K562 (cell line): ENCODE measurements around the gene UBAC2. TPM values are rescaled to one million over a fixed set of nuclear protein-coding genes. Genes with fewer than 3 reads are reported as not detected.

Experiments
- ATAC-seq: fragments of 200-7000 bp; cut with Tn5 transposase; 3 replicates; pipeline ENCODE4 v1.9.1; 2020; ENCODE audit warnings: moderate library complexity
- BruUV-seq: library from RNA; stranded (reverse); fragments of 400-500 nt; replicated peaks from 2 replicates; lab custom pipeline; 2021; lab: Mats Ljungman, UMichigan
- CTCF ChIA-PET: fragments of 300-600 bp; formaldehyde crosslinking; extraction: SDS; loops from one replicate; lab custom pipeline; 2021; ENCODE audit warnings: low intra/inter-chr PET ratio; lab: Yijun Ruan, JAX
- POLR2A ChIA-PET: fragments of 300-600, 350-650 bp; sonication (Branson Sonifier 250); formaldehyde crosslinking; extraction: SDS; loops from one replicate; lab custom pipeline; 2021; ENCODE audit warnings: antibody characterized with exemption, inconsistent platforms; lab: Yijun Ruan, JAX
- DNase-seq, 4 experiments: peaks; one replicate each; pipeline versions ENCODE4 v3.0.0 to v3.0.0-alpha.2; 2011 to 2018; ENCODE audit warnings: low spot score in 3 of 4, mixed read lengths in 3 of 4; ENCODE audit errors: extremely low read depth in 1 of 4
- FAIRE-seq: peaks from 2 replicates; lab custom pipeline; 2011; peaks lifted over from hg19 to GRCh38; lab: Jason Lieb, UNC
- H2AFZ ChIP-seq: 2 replicates; pipeline ENCODE4 v1.6.0; 2011; ENCODE audit warnings: low read depth, low read length, control low read depth, inconsistent platforms
- H3K27ac ChIP-seq: fragments of 200-600 bp; 3 replicates; pipeline ENCODE4 v1.8.0; 2011; ENCODE audit warnings: low read depth, mild to moderate bottlenecking, control low read depth, inconsistent platforms, low read length, moderate library complexity, mixed read lengths; ENCODE audit errors: extremely low read depth
- H3K27me3 ChIP-seq, 2 experiments: fragments of 300-600 bp in 1 of 2; 2 replicates in 1 of 2; 3 replicates in 1 of 2; pipeline versions ENCODE4 v1.6.0 to v1.8.0; 2011; ENCODE audit warnings: inconsistent platforms in 2 of 2, low read length in 2 of 2, mild to moderate bottlenecking in 1 of 2, mixed read lengths in 1 of 2, moderate library complexity in 1 of 2; ENCODE audit not compliant: control insufficient read depth in 2 of 2, insufficient read depth in 2 of 2
- H3K36me3 ChIP-seq: fragments of 300-600 bp; 3 replicates; pipeline ENCODE4 v1.8.0; 2011; ENCODE audit warnings: mild to moderate bottlenecking, low read length, inconsistent platforms; ENCODE audit not compliant: control insufficient read depth, insufficient read depth
- H3K4me1 ChIP-seq, 2 experiments: fragments of 200-600 bp in 1 of 2; replicated peaks in 1 of 2; 2 replicates in 1 of 2; 3 replicates in 1 of 2; pipeline versions ENCODE4 v1.5.1 to v1.8.0; 2011; ENCODE audit warnings: inconsistent platforms in 2 of 2, low read length in 2 of 2, mild to moderate bottlenecking in 1 of 2, mixed read lengths in 1 of 2, moderate library complexity in 1 of 2; ENCODE audit not compliant: control insufficient read depth in 2 of 2, insufficient read depth in 2 of 2
- H3K4me2 ChIP-seq: 2 replicates; pipeline ENCODE4 v1.6.1; 2011; ENCODE audit warnings: low read length, control low read depth, inconsistent platforms, mixed read lengths; ENCODE audit not compliant: insufficient read depth
- H3K4me3 ChIP-seq: fragments of 200-600 bp; sonication (generic), shearing (Covaris generic); 2 replicates; pipeline ENCODE4 v1.5.1; 2016; ENCODE audit warnings: control low read depth, inconsistent platforms
- H3K79me2 ChIP-seq: fragments of 200-600 bp; 3 replicates; pipeline ENCODE4 v1.8.0; 2011; ENCODE audit warnings: low read length, inconsistent platforms; ENCODE audit not compliant: control insufficient read depth, insufficient read depth
- H3K9ac ChIP-seq, 2 experiments: 2 replicates each; pipeline versions ENCODE4 v1.6.0 to v1.6.1; 2011; ENCODE audit warnings: low read depth in 2 of 2, low read length in 2 of 2, control low read depth in 1 of 2, inconsistent platforms in 1 of 2, mild to moderate bottlenecking in 1 of 2, mixed read lengths in 1 of 2; ENCODE audit not compliant: insufficient read depth in 1 of 2
- H3K9me1 ChIP-seq: one replicate; pipeline ENCODE4 v1.6.0; 2011; ENCODE audit warnings: inconsistent platforms, mild to moderate bottlenecking, low read length, moderate library complexity; ENCODE audit not compliant: control insufficient read depth, insufficient read depth
- H3K9me3 ChIP-seq: replicated peaks from 2 replicates; pipeline ENCODE4 v1.5.1; 2011; ENCODE audit warnings: low read depth, low read length, inconsistent platforms; ENCODE audit not compliant: control insufficient read depth, insufficient read depth
- H4K20me1 ChIP-seq: replicated peaks from 2 replicates; pipeline ENCODE4 v1.6.1; 2011; ENCODE audit warnings: low read length, inconsistent platforms, mixed read lengths; ENCODE audit not compliant: control insufficient read depth, insufficient read depth
- CHD1 ChIP-seq: fragments of 200-600 bp; sonication (generic); IDR thresholded peaks from one replicate; pipeline ENCODE4 v1.6.1; 2012; ENCODE audit warnings: mild to moderate bottlenecking, moderate library complexity, low read length, inconsistent platforms
- E2F4 ChIP-seq: sonication (generic); formaldehyde crosslinking; IDR thresholded peaks from 2 replicates; pipeline ENCODE4 v1.8.0; 2022; ENCODE audit warnings: mild to moderate bottlenecking, low read depth, missing genetic modification reagents
- EHMT2 ChIP-seq: fragments of 450-650 bp; IDR thresholded peaks from 2 replicates; pipeline ENCODE4 v1.6.1; 2018; ENCODE audit warnings: antibody characterized with exemption
- ELK3 ChIP-seq: fragments of 450-650 bp; formaldehyde crosslinking; IDR thresholded peaks from 2 replicates; pipeline ENCODE4 v1.4.0; 2020; ENCODE audit warnings: mild to moderate bottlenecking
- GTF3C2 ChIP-seq: IDR thresholded peaks from 3 replicates; pipeline ENCODE4 v1.6.1; 2011; ENCODE audit warnings: borderline replicate concordance, mild to moderate bottlenecking, moderate library complexity; ENCODE audit not compliant: insufficient read length; ENCODE audit errors: extremely low read depth
- HCFC1 ChIP-seq: IDR thresholded peaks from 2 replicates; pipeline ENCODE4 v1.6.1; 2012; ENCODE audit warnings: low read depth, low read length, improper control_type of control experiment
- HDAC2 ChIP-seq: fragments of 450-650 bp; IDR thresholded peaks from 2 replicates; pipeline ENCODE4 v1.6.1; 2016; ENCODE audit warnings: mild to moderate bottlenecking
- ID3 ChIP-seq, 2 experiments: fragments of 250-450 bp in 1 of 2; fragments of 450-650 bp in 1 of 2; sonication (Bioruptor Pico) in 1 of 2; IDR thresholded peaks; 2 replicates each; pipeline versions ENCODE4 v1.6.1 to v1.8.0; 2016 to 2021; ENCODE audit warnings: mild to moderate bottlenecking in 2 of 2, moderate library complexity in 2 of 2, missing compliant biosample characterization in 1 of 2, missing genetic modification characterization in 1 of 2
- KLF10 ChIP-seq: fragments of 250-450 bp; sonication (Bioruptor Pico); IDR thresholded peaks from 2 replicates; pipeline ENCODE4 v1.6.1; 2021; ENCODE audit warnings: matching md5 sums
- L3MBTL2 ChIP-seq: fragments of 450-650 bp; IDR thresholded peaks from 2 replicates; pipeline ENCODE4 v1.6.1; 2016; ENCODE audit warnings: mild to moderate bottlenecking, moderate library complexity
- MTA1 ChIP-seq: fragments of 450-650 bp; IDR thresholded peaks from 2 replicates; pipeline ENCODE4 v1.6.1; 2017; ENCODE audit warnings: borderline replicate concordance
- NFIX ChIP-seq: fragments of 250-450 bp; sonication (Bioruptor Pico); IDR thresholded peaks from 2 replicates; pipeline ENCODE4 v1.4.0; 2020; ENCODE audit warnings: low read depth, mild to moderate bottlenecking, moderate library complexity
- ZZZ3 ChIP-seq: fragments of 450-650 bp; IDR thresholded peaks from 2 replicates; pipeline ENCODE4 v1.6.1; 2016; ENCODE audit warnings: antibody characterized with exemption, mild to moderate bottlenecking, moderate library complexity
- WGBS: fragments of 100-300 bp; shearing (Covaris generic); methylation state at CpG from one replicate; pipeline ENCODE4 v1.1.6; 2016; ENCODE audit warnings: low coverage, mixed read lengths; ENCODE audit not compliant: insufficient coverage; ENCODE audit errors: missing lambda C conversion rate; 5-methylcytosine and 5-hydroxymethylcytosine counted together
- in situ Hi-C: fragments of 300-500 bp; cut with MboI; formaldehyde crosslinking; loops from 4 replicates; pipeline ENCODE4 v1.15.0; 2018; ENCODE audit warnings: inconsistent platforms, mixed read lengths
- intact Hi-C: fragments of 100-400 bp; cut with micrococcal nuclease; formaldehyde crosslinking; loops from 2 replicates; pipeline ENCODE4 v1.14.2; 2022
- polyA plus RNA-seq, 8 experiments: library from polyadenylated mRNA; depleted of rRNA in 4 of 8; stranded (reverse) in 5 of 8; unstranded in 3 of 8; fragments of >200 nt; fragmentation: Nextera tagmentation in 2 of 8; fragmentation: Illumina TruSeq in 1 of 8; extraction: Ambion mirVana in 2 of 8; extraction: Trizol in 1 of 8; gene quantifications; 2 replicates each; pipeline versions ENCODE4 v1.2.1 to v1.2.3, GENCODE V29; 2011 to 2014; ENCODE audit warnings: inconsistent platforms in 1 of 8, missing spikeins in 1 of 8
- total RNA-seq, 7 experiments: library from RNA; depleted of rRNA in 6 of 7; stranded (reverse); fragments of >200 nt in 6 of 7; fragmentation: Illumina TruSeq in 2 of 7; extraction: Trizol in 2 of 7; gene quantifications; 2 replicates each; pipeline versions ENCODE4 v1.2.1 to v1.2.3, GENCODE V29; 2011 to 2021; ENCODE audit warnings: low replicate concordance in 1 of 7

The UBAC2 gene
- total and polyA plus RNA-seq, 9 of the 15 experiments (the other 6 are each of a cell fraction or from before 2014, with no cell fraction given): 6.0 to 84.1 (median 32.3) TPM

- TF ChIP-seq ELK3 (CRISPR knock-in tag) (no peak), KLF10 (CRISPR knock-in tag) (no peak)
- TF ChIP-seq, all 486 proteins: peak for 0
Measured at GRCh38 chr13:99278843-99279242, 78.2 kb downstream of the UBAC2 start (continued).

- ATAC-seq (no peak), DNase-seq (no peak), FAIRE-seq (no peak)
- CTCF ChIA-PET: interaction anchor here (0.5 kb wide), 1 partner anchor 766 kb away, joined by 3 read pairs; no protein-coding TSS in a partner anchor
- no peak for TF ChIP-seq L3MBTL2
- no peak for TF ChIP-seq EHMT2
- TF ChIP-seq HDAC2: no peak
- no peak for TF ChIP-seq MTA1
- no peak for TF ChIP-seq CHD1
- TF ChIP-seq HCFC1: no peak
- no peak for TF ChIP-seq E2F4 (CRISPR knock-in tag)
- no peak for TF ChIP-seq ZZZ3
- TF ChIP-seq ID3 (CRISPR knock-in tag; IDR thresholded peaks at IDR 0.05): no peak
- TF ChIP-seq ID3 (tag; IDR thresholded peaks at IDR 0.05): no peak
- no peak for TF ChIP-seq GTF3C2
- TF ChIP-seq NFIX (CRISPR knock-in tag): no peak
- no peak overlapping the region for H3K4me3 ChIP-seq
- WGBS: 67% methylated on average over 2 of the region's 2 CpGs
- no peaks in the 10 kb centered on the region for H3K9me1 ChIP-seq
- no peak overlapping the region for H3K9ac ChIP-seq
- no peak overlapping the region for H2AFZ ChIP-seq
- no peaks in the 10 kb centered on the region for H3K9me3 ChIP-seq
- no peak overlapping the region for H3K4me2 ChIP-seq
- intact Hi-C loops (no loop called here), in situ Hi-C loops (no loop called here)
- POLR2A ChIA-PET: interaction anchor here (1.4 kb wide), 1 partner anchor 10 kb away, joined by 3 read pairs; no protein-coding TSS in a partner anchor
- no peaks in the 10 kb centered on the region; a peak in 1 of 5 replicates for H3K4me1 ChIP-seq
- H3K27ac ChIP-seq: no peak overlapping the region
- BruUV-seq: no TSS peak
- no peaks in the 10 kb centered on the region for H3K79me2 ChIP-seq
- peaks cover 26% of the 10 kb centered on the region; the same call in 2 of the 3 replicates for H3K36me3 ChIP-seq
- no peaks in the 10 kb centered on the region for H3K27me3 ChIP-seq
- H4K20me1 ChIP-seq: no peaks in the 10 kb centered on the region
Measured at GRCh38 chr13:99279637-99280036, 79.0 kb downstream of the UBAC2 start.
